Urinary bladder (tissue), 4 donors: ENCODE results near the gene ATP6AP1. TPM values are rescaled to one million over a fixed set of nuclear protein-coding genes. Genes with fewer than 3 reads are reported as not detected.

Source experiments
- DNase-seq: peaks from one replicate; pipeline ENCODE4 v3.0.0-alpha.2; 2015; ENCODE audit errors: extremely low spot score
- H3K27ac ChIP-seq: one replicate; pipeline ENCODE4 v1.5.1; 2013; ENCODE audit warnings: low read depth, mild to moderate bottlenecking, moderate library complexity
- H3K36me3 ChIP-seq: one replicate; pipeline ENCODE4 v1.6.1; 2013; ENCODE audit warnings: mild to moderate bottlenecking, moderate library complexity; ENCODE audit not compliant: insufficient read depth
- H3K4me1 ChIP-seq: one replicate; pipeline ENCODE4 v1.6.1; 2013; ENCODE audit warnings: mild to moderate bottlenecking, moderate library complexity; ENCODE audit not compliant: insufficient read depth
- H3K4me3 ChIP-seq: one replicate; pipeline ENCODE4 v1.5.1; 2013; ENCODE audit warnings: low read depth, low read length
- WGBS: extraction: QIAGEN DNeasy Blood & Tissue Kit; methylation state at CpG from one replicate; pipeline ENCODE4 v1.1.7; 2013; 5-methylcytosine and 5-hydroxymethylcytosine counted together
- polyA plus RNA-seq: library from polyadenylated mRNA; stranded (reverse); fragments of 200-250 nt; gene quantifications from one replicate; pipeline ENCODE4 v1.2.3, GENCODE V29; 2013
- total RNA-seq: library from RNA; depleted of rRNA; stranded (reverse); fragments of >200 nt; gene quantifications from one replicate; pipeline ENCODE4 v1.2.3, GENCODE V29; 2014
- donor health status: healthy with polysubstance abuse.
- donor health status: healthy.

The ATP6AP1 gene
- total and polyA plus RNA-seq, 2 donors = 25.5 to 91.8 TPM

- Histone ChIP-seq H3K36me3 (peaks cover 3% of the 10 kb centered on the region), H3K4me1 (no peaks in the 10 kb centered on the region), H3K27ac (no peak overlapping the region), H3K4me3 (no peak overlapping the region)
- 79% methylated on average over 10 of the region's 10 CpGs for WGBS
- no peak for DNase-seq
Observed at GRCh38 chrX:154403192-154403591, 25.3 kb upstream of the ATP6AP1 start.

- WGBS = 92% methylated on average over 4 of the region's 4 CpGs
- DNase-seq = no peak
- no peak overlapping the region for H3K4me3 ChIP-seq
- peaks cover 3% of the 10 kb centered on the region for H3K36me3 ChIP-seq
- H3K27ac ChIP-seq = no peak overlapping the region
- H3K4me1 ChIP-seq = no peaks in the 10 kb centered on the region
Observed at GRCh38 chrX:154403858-154404257, 24.6 kb upstream of the ATP6AP1 start.

- Histone ChIP-seq H3K4me1 (no peaks in the 10 kb centered on the region), H3K36me3 (peaks cover 3% of the 10 kb centered on the region), H3K4me3 (no peak overlapping the region), H3K27ac (no peak overlapping the region)
- DNase-seq = no peak
- 93% methylated on average over 16 of the region's 16 CpGs for WGBS
Observed at GRCh38 chrX:154404625-154405192, 23.8 kb upstream of the ATP6AP1 start.

GRCh38 chrX:154408659-154409221 is 19.7 kb upstream of the ATP6AP1 start:
- peak overlapping the region; percentile 45 for H3K27ac ChIP-seq
- DNase-seq = no peak
- H3K4me1 ChIP-seq = no peaks in the 10 kb centered on the region
- H3K36me3 ChIP-seq = no peaks in the 10 kb centered on the region
- peak overlapping the region; percentile 24 for H3K4me3 ChIP-seq
- 39% methylated on average over 10 of the region's 10 CpGs for WGBS

- H3K36me3 ChIP-seq = no peaks in the 10 kb centered on the region
- H3K4me1 ChIP-seq = no peaks in the 10 kb centered on the region
- DNase-seq = no peak
- peak within 1 kb of the TSS; percentile 66 for H3K27ac ChIP-seq
- peak within 1 kb of the TSS; percentile 24 for H3K4me3 ChIP-seq
- 40% methylated on average over 26 of the region's 26 CpGs for WGBS
Observed at GRCh38 chrX:154409222-154409871, 19.1 kb upstream of the ATP6AP1 start, which contains the start of gene DNASE1L1. DNASE1L1 (minus strand) TSS chrX:154409254; CDS start chrX:154405568, 3,686 bp downstream.

GRCh38 chrX:154411981-154412340 is 16.5 kb upstream of the ATP6AP1 start:
- Histone ChIP-seq H3K27ac (peak overlapping the region; percentile 99), H3K4me1 (no peaks in the 10 kb centered on the region), H3K4me3 (peak overlapping the region; percentile 80), H3K36me3 (no peaks in the 10 kb centered on the region)
- 2% methylated on average over 29 of the region's 29 CpGs for WGBS
- no peak for DNase-seq

- 31% methylated on average over 4 of the region's 4 CpGs for WGBS
- H3K4me3 ChIP-seq = peak overlapping the region; percentile 80
- H3K4me1 ChIP-seq = no peaks in the 10 kb centered on the region
- H3K36me3 ChIP-seq = no peaks in the 10 kb centered on the region
- H3K27ac ChIP-seq = no peak overlapping the region
- no peak for DNase-seq
Observed at GRCh38 chrX:154412468-154412867, 16.0 kb upstream of the ATP6AP1 start.

- H3K27ac ChIP-seq = no peak overlapping the region
- 78% methylated on average over 8 of the region's 8 CpGs for WGBS
- no peak overlapping the region for H3K4me3 ChIP-seq
- no peak for DNase-seq
- no peaks in the 10 kb centered on the region for H3K4me1 ChIP-seq
- no peaks in the 10 kb centered on the region for H3K36me3 ChIP-seq
Observed at GRCh38 chrX:154413142-154413541, 15.3 kb upstream of the ATP6AP1 start.

GRCh38 chrX:154417157-154417556 is 11.3 kb upstream of the ATP6AP1 start:
- no peak for DNase-seq
- Histone ChIP-seq H3K36me3 (no peaks in the 10 kb centered on the region), H3K27ac (no peak overlapping the region), H3K4me1 (no peaks in the 10 kb centered on the region), H3K4me3 (no peak overlapping the region)
- 74% methylated on average over 7 of the region's 7 CpGs for WGBS

- H3K27ac ChIP-seq = no peak overlapping the region
- no peaks in the 10 kb centered on the region for H3K4me1 ChIP-seq
- DNase-seq = no peak
- H3K36me3 ChIP-seq = no peaks in the 10 kb centered on the region
- WGBS = 90% methylated on average over 8 of the region's 8 CpGs
- H3K4me3 ChIP-seq = no peak overlapping the region
Observed at GRCh38 chrX:154419189-154419588, 9.3 kb upstream of the ATP6AP1 start.

GRCh38 chrX:154419688-154420401 is 8.6 kb upstream of the ATP6AP1 start:
- Histone ChIP-seq H3K4me1 (no peaks in the 10 kb centered on the region), H3K27ac (no peak overlapping the region), H3K4me3 (no peak overlapping the region), H3K36me3 (no peaks in the 10 kb centered on the region)
- 77% methylated on average over 19 of the region's 19 CpGs for WGBS
- DNase-seq = no peak

- no peak overlapping the region for H3K4me3 ChIP-seq
- 83% methylated on average over 10 of the region's 10 CpGs for WGBS
- DNase-seq = no peak
- no peak overlapping the region for H3K27ac ChIP-seq
- H3K4me1 ChIP-seq = no peaks in the 10 kb centered on the region
- no peaks in the 10 kb centered on the region for H3K36me3 ChIP-seq
Observed at GRCh38 chrX:154420402-154420756, 8.1 kb upstream of the ATP6AP1 start.

- Histone ChIP-seq H3K4me3 (no peak overlapping the region), H3K4me1 (no peaks in the 10 kb centered on the region), H3K36me3 (no peaks in the 10 kb centered on the region), H3K27ac (no peak overlapping the region)
- 88% methylated on average over 13 of the region's 13 CpGs for WGBS
- no peak for DNase-seq
Observed at GRCh38 chrX:154426916-154427770, 1.3 kb upstream of the ATP6AP1 start.
